ENCODE data around the gene HINFP.
A peak's percentile ranks its signal among the peaks of the same experiment; 100 is the strongest.

DNA sequence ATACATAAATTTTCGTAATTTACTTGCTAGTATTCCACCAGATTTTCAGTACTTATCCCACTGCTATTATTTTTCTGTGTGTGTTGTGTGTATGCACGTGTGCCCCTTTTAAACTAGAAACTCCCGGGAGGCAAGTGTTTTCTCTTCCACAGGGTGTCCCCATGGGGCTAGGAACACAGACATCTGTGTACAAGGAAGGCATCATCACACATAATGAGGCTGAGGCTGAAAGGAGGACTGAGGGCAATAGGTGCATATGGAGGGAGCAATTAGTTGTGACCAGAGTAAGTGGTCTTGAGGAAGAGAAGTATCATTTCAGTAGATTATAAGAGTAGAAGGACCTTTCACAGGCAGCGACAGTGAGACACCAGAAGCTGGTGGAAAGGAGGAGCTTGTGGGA lies 17.6 kb upstream of the HINFP start:
- TF ChIP-seq CTCF (IDR thresholded peaks at IDR 0.05) (peak in 2 of 6 experiments; percentile 40 to 42), POLR2A (IDR thresholded peaks at IDR 0.05) (no peak)

Measured in Peyer's patch (tissue), 4 donors.